Activated gamma-delta T cell (primary cell): ENCODE data around the gene EPB41L1.

Experiments
- DNase-seq: peaks from one replicate; lab custom pipeline; 2025; lab: John Stamatoyannopoulos, UW

EPB41L1 gene

GRCh38 chr20:36225666-36226065 lies 71.1 kb downstream of the EPB41L1 start:
- DNase-seq: no peak

- no peak for DNase-seq
Measured at GRCh38 chr20:36228770-36229169, 74.2 kb downstream of the EPB41L1 start.

GRCh38 chr20:36230019-36230418 lies 75.5 kb downstream of the EPB41L1 start:
- no peak for DNase-seq

GRCh38 chr20:36231331-36231730 lies 76.8 kb downstream of the EPB41L1 start:
- no peak for DNase-seq

GRCh38 chr20:36234771-36235320 lies 80.3 kb downstream of the EPB41L1 start:
- DNase-seq: no peak

GRCh38 chr20:36235892-36236785 lies 81.6 kb downstream of the EPB41L1 start, which contains the start of gene AAR2:
AAR2 (plus strand) TSS chr20:36236478; CDS start chr20:36239869, 3,391 bp downstream.
- DNase-seq: peak; percentile 39

- no peak for DNase-seq
Measured at GRCh38 chr20:36236786-36237121, 82.2 kb downstream of the EPB41L1 start.

DNA sequence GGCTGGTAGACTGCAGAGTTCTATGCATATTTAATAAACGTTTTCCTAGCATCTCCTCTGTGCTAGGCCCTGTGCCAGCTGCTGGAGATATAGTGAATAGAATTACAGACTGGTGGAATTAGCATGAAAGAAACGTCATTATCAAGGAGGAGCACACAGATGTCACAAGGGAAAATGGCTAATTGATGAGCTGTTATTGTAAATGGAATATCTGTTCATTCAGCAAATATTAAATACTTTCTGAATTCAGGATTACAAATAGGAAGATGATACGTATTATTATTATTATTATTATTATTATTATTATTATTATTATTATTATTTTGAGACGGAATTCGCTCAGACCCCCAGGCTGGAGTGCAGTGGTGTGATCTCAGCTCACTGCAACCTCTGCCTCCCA lies 82.9 kb downstream of the EPB41L1 start:
- DNase-seq: no peak

DNA sequence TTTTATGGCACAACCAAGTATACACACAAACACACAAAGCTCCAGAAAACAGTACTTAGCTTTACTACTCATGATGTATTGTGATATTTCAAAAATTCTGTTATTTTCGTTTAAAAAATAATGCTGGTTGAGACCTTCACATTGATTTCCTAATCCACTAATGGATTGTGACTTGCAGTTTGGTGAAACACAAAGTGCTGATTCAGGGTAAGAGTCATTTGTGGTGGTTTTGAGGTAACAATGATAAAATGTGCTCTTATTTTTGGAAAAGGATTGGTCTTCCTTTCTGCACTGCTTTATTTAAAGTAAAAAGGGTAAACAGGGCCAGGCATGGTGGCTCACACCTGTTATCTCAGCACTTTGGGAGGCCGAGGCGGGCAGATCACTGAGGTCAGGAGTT lies 83.6 kb downstream of the EPB41L1 start:
- no peak for DNase-seq

DNA sequence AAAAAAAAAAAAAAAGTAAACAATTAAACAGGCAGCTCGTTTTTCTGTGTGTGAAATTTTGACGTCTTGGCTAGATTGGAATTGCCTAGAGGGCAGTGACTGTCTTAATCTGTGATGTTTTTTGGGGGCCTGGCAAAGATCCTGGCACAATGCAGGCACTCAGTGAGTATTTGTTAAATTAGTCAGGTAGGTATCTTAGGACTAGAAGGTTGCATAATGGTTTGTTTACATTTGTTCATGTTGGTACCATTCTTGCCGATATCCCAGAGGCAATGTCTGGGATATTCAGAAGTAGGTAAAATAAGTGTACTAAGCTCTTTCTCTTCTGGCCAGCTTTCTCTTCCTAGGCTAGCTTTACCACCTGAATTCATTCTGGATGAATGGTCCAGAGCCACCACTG lies 84.2 kb downstream of the EPB41L1 start:
- no peak for DNase-seq

DNA sequence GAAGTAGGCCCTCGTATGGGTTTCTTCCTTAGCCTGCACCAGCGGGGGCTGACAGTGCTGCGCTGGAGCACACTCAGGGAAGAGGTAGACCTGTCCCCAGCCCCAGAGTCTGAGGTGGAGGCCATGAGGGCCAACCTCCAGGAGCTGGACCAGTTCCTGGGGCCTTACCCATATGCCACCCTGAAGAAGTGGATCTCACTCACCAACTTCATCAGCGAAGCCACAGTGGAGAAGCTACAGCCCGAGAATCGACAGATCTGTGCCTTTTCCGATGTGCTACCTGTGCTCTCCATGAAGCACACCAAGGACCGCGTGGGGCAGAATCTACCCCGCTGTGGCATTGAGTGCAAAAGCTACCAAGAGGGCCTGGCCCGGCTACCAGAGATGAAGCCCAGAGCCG lies 85.5 kb downstream of the EPB41L1 start:
- no peak for DNase-seq

- DNase-seq: no peak
Measured at GRCh38 chr20:36241678-36242077, 87.1 kb downstream of the EPB41L1 start.

GRCh38 chr20:36243726-36244125 lies 89.2 kb downstream of the EPB41L1 start:
- DNase-seq: no peak

DNA sequence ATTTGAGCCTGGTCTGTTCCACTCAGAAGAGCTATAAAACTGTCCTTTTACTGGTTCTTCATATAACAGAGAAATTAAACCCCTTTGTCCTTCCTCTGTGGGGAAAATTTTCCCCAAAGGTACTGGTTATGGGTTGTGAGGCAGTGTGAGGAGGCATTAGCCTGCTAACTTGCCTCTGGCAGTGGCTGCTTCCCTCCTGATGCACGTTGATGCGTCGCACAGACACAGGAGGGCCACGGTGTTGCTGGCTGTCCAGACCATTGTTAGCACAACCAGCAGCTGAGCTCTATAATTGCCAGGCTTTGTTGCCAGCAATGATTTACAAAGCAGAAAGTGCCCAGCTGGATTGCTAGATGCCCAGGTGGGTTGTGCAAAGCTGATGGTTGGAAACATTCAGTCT lies 91.9 kb downstream of the EPB41L1 start:
- DNase-seq: no peak

- DNase-seq: no peak
Measured at GRCh38 chr20:36248836-36249235, 94.3 kb downstream of the EPB41L1 start.

DNA sequence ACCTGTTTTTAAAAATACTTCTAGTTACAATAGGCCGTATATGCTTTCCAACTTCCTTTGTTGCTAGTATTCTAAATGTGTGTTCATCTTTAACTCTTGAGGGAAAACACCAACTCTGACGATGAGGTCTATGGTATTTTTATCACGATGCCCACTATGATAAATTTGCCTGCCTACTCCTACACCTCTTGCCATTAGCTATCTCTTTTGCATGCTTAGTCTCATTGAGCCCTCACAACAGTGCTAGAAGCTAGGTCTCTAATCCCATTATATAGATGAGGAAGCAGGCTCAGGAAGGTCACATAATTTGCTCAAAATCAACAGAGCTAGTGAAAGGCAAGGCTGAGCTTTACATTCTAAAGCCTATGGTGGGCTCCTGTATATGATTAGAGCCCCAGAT lies 94.9 kb downstream of the EPB41L1 start:
- no peak for DNase-seq

- no peak for DNase-seq
Measured at GRCh38 chr20:36251426-36251825, 96.9 kb downstream of the EPB41L1 start.

DNA sequence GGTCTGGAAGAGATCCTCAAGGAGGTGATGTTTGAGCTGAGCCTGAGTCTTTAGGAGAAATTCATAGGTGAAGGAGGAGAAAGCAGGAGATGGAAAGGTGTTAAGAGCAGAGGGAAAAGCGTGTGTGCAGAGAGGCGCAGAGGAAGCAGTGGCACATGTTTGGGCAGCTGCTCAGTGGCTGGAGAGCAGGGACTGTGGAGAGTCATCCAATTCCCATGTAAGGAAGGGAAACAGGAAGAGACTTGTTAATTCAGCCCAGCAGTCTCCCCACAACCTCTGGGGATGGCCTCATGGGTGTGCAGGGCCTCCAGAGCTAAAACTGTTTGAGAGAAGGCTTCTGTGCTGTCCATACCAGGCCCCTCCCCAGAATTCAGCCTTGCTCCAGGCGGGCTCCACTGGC lies 98.0 kb downstream of the EPB41L1 start:
- DNase-seq: no peak

- DNase-seq: no peak
Measured at GRCh38 chr20:36253036-36253435, 98.5 kb downstream of the EPB41L1 start.

- no peak for DNase-seq
Measured at GRCh38 chr20:36254076-36254475, 99.5 kb downstream of the EPB41L1 start.

DNA sequence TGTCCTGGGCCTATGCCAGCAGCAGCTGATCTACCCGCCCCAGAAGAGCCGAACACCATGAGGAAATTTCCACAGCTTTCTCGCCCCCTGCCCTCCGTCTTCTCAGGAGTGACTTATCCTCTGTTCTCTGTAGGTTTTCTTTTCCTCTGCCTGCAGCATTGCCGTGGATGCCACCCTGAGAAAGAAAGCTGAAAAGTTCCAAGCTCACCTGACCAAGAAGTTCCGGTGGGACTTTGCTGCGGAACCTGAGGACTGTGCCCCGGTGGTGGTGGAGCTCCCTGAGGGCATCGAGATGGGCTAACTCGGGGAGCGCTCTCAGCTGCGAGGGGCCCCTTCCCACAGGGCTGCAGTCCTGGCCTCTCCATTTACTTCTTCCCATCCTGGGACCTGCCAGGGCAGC lies 100.9 kb downstream of the EPB41L1 start:
- no peak for DNase-seq

GRCh38 chr20:36259177-36260061 lies 104.9 kb downstream of the EPB41L1 start:
- DNase-seq: no peak

DNA sequence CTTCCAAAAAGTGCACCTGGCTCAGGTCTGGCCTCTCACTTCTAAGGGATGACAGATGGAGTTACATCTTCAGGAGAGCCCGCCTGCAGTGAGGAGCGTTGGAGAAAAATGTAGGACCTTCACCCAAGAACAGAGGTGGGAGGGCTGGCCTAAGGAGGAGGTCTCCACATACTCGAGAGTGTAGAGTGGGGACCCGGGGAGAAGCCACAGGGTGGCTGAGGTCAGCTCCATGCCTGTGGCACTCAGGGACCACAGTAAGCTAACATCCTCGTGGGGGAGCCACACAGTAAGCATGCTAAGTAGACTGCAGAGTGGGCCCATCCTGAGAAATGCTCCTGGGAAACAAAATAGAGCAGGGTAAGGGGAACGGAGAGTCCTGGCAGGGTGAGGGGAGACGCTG lies 105.8 kb downstream of the EPB41L1 start:
- DNase-seq: no peak
